AG09309 (cell line): ENCODE measurements around the gene TCTN1.

ENCODE experiments used
- DNase-seq: peaks from one replicate; pipeline ENCODE4 v3.0.0-alpha.2; 2010; ENCODE audit warnings: low read depth
- H3K4me3 ChIP-seq: 2 replicates; pipeline ENCODE4 v1.5.1; 2011; ENCODE audit warnings: mild to moderate bottlenecking, low read depth, low read length, moderate library complexity; ENCODE audit not compliant: control insufficient read depth
- CTCF ChIP-seq: IDR thresholded peaks from 2 replicates; pipeline ENCODE4 v1.5.1; 2011; ENCODE audit warnings: mild to moderate bottlenecking, low read depth, low read length, inconsistent platforms; ENCODE audit not compliant: insufficient read depth, control insufficient read depth; ENCODE audit errors: missing control alignments

Gene TCTN1

GRCh38 chr12:110698171-110698902 lies 84.4 kb downstream of the TCTN1 start:
- peak; percentile 34 for DNase-seq
- H3K4me3 ChIP-seq, result peak overlapping the region; percentile 21
- TF ChIP-seq CTCF, result peak; percentile 68
